ENCODE results near the gene SYT17. TPM values are rescaled to one million over a fixed set of nuclear protein-coding genes. Genes with fewer than 3 reads are reported as not detected.
A peak's percentile ranks its signal among the peaks of the same experiment; 100 is the strongest.

The SYT17 gene
- total RNA-seq, 1 experiment from 2014 or later, result 5.3 TPM

DNA sequence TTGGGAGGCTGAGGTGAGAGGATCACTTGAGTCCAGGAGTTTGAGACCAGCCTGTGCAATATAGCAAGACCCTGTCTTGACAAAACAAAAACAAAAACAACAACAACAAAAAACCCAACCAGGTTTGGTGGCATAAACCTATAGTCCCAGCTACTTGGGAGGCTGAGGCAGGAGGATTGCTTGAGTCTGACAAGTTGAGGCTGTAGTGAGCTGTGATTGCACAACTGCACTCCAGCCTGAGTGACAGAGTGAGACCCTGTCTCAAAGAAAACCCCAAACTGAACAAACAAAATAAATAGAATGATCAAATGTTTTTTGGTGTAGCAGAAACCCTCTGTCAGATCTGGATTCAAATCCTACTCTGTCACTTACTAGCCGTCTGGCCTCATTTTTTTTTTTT is 16.0 kb upstream of the SYT17 start:
- Histone ChIP-seq H3K36me3 (replicated peaks; ENCODE audit: control insufficient read depth, insufficient read depth, low read length) (no peaks in the 10 kb centered on the region), H3K4me3 (ENCODE audit: insufficient read depth, low read depth, low read length) (no peak overlapping the region), H3K27me3 (ENCODE audit: control insufficient read depth, insufficient read depth, low read length) (no peaks in the 10 kb centered on the region)
- DNase-seq, result no peak

DNA sequence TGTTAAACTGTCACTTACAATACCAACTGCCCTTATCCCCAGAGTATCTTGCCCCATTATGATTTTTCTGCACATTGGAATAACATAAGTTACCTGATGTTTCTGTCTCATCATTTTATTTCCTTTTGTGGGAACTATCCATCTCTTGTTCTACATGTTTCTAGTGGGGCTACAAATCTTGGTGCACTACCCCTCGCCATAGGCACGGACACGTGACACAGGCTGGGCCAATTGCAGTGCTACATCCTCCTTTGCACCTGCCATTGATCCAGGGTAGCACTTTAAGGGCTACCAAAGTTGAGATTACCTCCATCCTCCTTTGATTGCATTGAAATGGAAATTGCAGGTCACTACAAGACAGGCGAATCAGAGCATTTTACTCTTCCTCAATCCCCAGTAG is 14.2 kb upstream of the SYT17 start:
- DNase-seq, result no peak
- no peak overlapping the region for H3K4me3 ChIP-seq (ENCODE audit: insufficient read depth, low read depth, low read length)
- H3K36me3 ChIP-seq (replicated peaks; ENCODE audit: control insufficient read depth, insufficient read depth, low read length), result no peaks in the 10 kb centered on the region

DNA sequence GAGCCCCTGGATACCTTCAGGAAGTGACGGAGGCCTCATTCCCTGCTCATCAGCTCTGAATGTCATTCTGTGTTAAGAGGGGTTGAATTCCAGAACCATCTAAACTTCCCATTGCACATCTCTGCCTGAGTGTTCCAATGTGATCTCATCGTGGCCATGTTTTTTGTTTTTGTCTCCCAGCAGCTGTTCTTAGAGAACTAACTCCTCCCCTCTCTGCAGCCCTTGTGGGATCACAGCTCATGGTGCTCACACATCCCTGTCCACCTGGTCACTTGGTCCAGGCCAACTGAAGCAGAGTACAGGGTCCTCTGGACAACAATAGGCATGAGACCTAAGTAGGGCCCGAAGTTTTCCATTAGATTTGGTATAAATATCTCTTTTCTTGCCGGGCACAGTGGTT is 6.0 kb upstream of the SYT17 start:
- DNase-seq, result no peak
- no peaks in the 10 kb centered on the region for H3K36me3 ChIP-seq (replicated peaks; ENCODE audit: control insufficient read depth, insufficient read depth, low read length)
- no peak overlapping the region for H3K4me3 ChIP-seq (ENCODE audit: insufficient read depth, low read depth, low read length)
- no peaks in the 10 kb centered on the region for H3K27me3 ChIP-seq (ENCODE audit: control insufficient read depth, insufficient read depth, low read length)

More for the DNA sequence above, 14.2 kb upstream of the SYT17 start:
- no peaks in the 10 kb centered on the region for H3K27me3 ChIP-seq (ENCODE audit: control insufficient read depth, insufficient read depth, low read length)

DNA sequence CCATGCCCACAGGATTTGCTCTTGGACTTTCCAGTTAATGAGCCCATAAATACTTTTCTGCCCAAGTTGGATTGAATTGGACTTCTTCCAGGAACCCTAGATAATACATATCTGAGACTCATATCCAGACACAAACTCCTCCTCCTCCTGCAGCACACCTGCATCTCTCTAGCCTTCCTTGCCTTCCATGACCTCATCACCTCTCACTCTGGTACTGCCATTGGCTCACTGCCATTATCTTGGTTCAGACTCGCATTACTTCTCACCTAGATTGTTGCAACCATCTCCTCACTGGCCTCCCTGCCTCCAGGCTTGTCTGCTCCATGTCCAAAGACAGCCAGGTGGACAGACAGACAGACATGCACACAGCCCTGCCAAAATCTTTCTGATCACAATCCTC is 4.8 kb upstream of the SYT17 start:
- peaks cover 4% of the 10 kb centered on the region for H3K27me3 ChIP-seq (ENCODE audit: control insufficient read depth, insufficient read depth, low read length)
- H3K36me3 ChIP-seq (replicated peaks; ENCODE audit: control insufficient read depth, insufficient read depth, low read length), result no peaks in the 10 kb centered on the region
- DNase-seq, result no peak
- no peak overlapping the region for H3K4me3 ChIP-seq (ENCODE audit: insufficient read depth, low read depth, low read length)

DNA sequence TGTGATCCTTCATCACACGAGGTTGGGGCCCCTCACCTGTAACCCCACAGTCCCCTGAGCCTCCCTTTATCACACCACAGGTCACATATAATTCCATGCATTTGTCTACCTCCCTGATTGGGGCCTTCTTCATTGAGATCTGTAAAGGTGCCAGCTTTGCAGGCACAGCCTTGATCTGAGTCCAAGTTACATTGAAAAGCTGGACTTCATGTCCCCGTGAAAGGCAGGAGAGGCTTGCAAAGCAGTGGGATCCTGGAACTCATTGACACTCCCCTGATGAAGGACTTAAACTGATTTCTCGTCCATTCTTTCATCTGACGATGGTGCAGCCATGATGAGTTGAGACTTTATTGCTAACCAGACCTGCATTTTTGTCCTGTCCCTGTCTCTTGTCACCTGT is 3.8 kb upstream of the SYT17 start:
- H3K36me3 ChIP-seq (replicated peaks; ENCODE audit: control insufficient read depth, insufficient read depth, low read length), result no peaks in the 10 kb centered on the region
- no peak overlapping the region for H3K4me3 ChIP-seq (ENCODE audit: insufficient read depth, low read depth, low read length)
- no peak for DNase-seq
- H3K27me3 ChIP-seq (ENCODE audit: control insufficient read depth, insufficient read depth, low read length), result peaks cover 15% of the 10 kb centered on the region

DNA sequence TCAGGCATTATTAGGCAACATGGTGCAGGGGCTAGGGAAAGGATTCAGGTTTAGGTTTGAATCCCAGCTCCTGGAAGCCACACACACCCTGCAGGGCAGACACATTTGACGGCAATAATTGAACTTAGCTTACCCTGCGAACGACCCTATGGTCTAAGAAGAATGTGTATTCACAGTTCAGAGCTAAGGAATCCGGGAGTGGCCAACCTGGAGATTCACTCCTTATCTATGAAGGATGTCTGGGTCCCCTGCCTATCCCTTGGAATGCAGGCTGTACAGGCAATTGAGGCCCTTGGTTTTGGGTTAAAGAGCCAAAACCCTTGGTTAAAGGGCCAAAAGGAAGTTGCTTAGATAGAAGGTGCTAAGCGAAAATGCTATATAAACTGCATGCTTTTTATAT is 2.9 kb upstream of the SYT17 start:
- DNase-seq, result no peak
- peaks cover 22% of the 10 kb centered on the region for H3K27me3 ChIP-seq (ENCODE audit: control insufficient read depth, insufficient read depth, low read length)
- H3K4me3 ChIP-seq (ENCODE audit: insufficient read depth, low read depth, low read length), result no peak overlapping the region

DNA sequence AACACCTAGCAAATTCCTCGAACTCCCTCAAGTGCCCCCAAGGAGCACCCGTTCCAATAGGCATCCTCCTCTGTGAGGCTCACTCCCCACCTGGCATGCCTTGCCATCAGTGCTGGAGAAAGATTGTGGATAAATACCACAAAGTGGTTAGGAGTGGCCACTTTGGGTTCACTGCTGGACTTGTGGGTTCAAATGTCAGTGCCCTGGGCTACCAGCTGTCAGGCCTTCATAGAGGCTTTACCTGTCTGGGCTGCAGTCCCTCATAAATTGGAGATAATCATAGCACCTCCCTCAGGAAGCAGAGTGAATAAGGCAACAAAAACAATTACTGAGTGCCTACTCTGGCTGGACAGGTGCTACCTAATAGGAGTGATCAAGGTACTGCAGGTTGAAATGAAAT is 1.5 kb upstream of the SYT17 start:
- peaks cover 25% of the 10 kb centered on the region for H3K27me3 ChIP-seq (ENCODE audit: control insufficient read depth, insufficient read depth, low read length)
- no peak overlapping the region for H3K4me3 ChIP-seq (ENCODE audit: insufficient read depth, low read depth, low read length)
- no peak for DNase-seq
- no peaks in the 10 kb centered on the region for H3K36me3 ChIP-seq (replicated peaks; ENCODE audit: control insufficient read depth, insufficient read depth, low read length)

More for the DNA sequence above, 2.9 kb upstream of the SYT17 start:
- no peaks in the 10 kb centered on the region for H3K36me3 ChIP-seq (replicated peaks; ENCODE audit: control insufficient read depth, insufficient read depth, low read length)

DNA sequence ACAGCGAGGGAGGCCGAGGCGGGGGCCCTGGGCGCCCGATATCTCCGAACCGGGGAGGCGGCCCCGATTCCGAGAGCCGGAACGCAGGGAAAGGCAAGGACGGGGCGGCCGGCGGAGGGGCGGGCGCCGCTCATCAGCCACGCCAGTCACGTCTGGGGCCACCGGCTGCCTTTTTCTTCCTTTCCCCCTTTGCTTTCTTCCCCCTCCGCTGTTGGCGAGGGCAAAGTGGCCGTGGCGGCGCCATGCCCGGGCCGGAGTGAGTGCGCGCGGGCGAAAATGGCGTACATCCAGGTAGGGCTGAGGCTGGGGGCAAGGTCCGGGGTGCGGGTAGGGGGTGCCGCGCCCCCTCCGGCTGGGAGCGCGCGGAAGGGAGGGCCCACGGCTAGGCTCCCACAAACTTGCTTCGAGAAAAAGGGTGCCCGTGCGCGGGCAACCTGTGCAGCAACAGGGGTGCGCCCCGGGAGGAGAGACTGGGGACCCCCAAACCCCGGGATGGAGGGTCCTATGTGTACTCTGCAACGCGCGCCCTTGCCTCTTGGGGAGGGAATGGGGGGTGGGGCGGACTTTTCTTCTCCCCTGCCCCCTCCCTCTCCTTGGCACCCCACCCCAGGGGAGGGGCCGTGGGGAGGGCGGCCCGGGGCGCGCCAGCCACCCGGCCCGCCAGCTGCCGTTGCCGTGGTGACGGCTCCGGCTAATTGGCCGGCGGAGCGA is 486 bp downstream of the SYT17 start:
- DNase-seq, result peak; percentile 82
- peak overlapping the region; percentile 72 for H3K4me3 ChIP-seq (ENCODE audit: insufficient read depth, low read depth, low read length)
- H3K36me3 ChIP-seq (replicated peaks; ENCODE audit: control insufficient read depth, insufficient read depth, low read length), result no peaks in the 10 kb centered on the region
- H3K27me3 ChIP-seq (ENCODE audit: control insufficient read depth, insufficient read depth, low read length), result peaks cover 25% of the 10 kb centered on the region

DNA sequence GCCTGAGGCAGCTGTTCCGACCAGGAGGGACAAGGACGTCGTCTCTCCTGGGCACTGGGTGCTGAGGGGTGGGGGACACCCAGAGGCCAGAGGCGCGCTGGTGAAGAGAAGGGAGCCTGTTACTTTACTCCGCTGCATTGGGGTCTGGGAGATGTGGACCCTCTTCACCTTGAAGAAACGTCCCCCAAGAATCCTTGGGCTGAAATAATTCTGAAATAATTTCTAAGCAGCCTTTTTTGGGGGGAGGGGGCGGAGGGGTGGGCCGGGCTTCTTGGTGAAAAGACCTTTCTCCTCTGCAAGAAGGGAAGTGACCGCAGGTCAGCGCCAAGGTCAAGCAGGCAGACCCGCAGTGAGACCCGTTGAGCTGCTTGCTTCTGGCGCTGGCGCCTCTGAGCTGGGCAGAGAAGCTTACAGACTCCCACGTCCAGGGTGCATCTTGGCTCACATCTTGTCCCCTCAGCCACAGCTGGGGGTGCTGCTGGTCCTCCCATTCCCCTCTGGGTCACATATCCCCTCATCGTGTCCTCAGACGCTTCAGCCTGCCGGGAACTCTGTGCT is 1.1 kb downstream of the SYT17 start:
- H3K4me3 ChIP-seq (ENCODE audit: insufficient read depth, low read depth, low read length), result peak overlapping the region; percentile 72
- no peaks in the 10 kb centered on the region for H3K36me3 ChIP-seq (replicated peaks; ENCODE audit: control insufficient read depth, insufficient read depth, low read length)
- DNase-seq, result peak; percentile 65
- peaks cover 25% of the 10 kb centered on the region for H3K27me3 ChIP-seq (ENCODE audit: control insufficient read depth, insufficient read depth, low read length)

DNA sequence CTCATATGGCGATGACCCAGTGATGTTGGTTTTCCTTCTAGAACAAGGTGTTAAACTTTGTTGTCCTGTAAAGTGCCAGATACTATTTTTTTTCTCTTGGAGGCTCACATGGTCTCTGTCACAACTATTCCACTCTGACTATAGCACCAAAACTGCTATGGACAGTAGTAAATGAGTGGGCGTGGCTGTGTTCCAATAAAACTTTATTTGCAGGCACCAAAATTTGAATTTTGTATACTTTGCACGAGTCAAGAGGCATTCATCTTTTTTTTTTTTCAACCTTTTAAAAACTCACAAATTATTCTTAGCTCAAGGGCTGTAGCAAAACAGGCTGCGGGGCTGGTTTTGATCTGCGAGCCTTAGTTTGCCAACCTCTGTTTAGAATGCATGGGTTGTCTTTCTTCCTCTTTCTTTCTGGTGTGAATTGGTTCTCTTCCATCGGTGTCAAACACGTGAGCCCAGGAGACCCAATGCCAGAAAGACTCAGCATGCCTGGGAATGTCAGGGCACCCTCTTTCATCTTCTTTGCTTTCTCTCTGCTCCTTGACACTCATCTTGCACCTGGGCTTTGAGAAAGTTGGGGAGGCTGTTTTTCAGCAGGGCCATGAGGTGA is 2.1 kb downstream of the SYT17 start:
- H3K4me3 ChIP-seq (ENCODE audit: insufficient read depth, low read depth, low read length), result no peak overlapping the region
- H3K36me3 ChIP-seq (replicated peaks; ENCODE audit: control insufficient read depth, insufficient read depth, low read length), result no peaks in the 10 kb centered on the region
- no peak for DNase-seq
- peaks cover 25% of the 10 kb centered on the region for H3K27me3 ChIP-seq (ENCODE audit: control insufficient read depth, insufficient read depth, low read length)

DNA sequence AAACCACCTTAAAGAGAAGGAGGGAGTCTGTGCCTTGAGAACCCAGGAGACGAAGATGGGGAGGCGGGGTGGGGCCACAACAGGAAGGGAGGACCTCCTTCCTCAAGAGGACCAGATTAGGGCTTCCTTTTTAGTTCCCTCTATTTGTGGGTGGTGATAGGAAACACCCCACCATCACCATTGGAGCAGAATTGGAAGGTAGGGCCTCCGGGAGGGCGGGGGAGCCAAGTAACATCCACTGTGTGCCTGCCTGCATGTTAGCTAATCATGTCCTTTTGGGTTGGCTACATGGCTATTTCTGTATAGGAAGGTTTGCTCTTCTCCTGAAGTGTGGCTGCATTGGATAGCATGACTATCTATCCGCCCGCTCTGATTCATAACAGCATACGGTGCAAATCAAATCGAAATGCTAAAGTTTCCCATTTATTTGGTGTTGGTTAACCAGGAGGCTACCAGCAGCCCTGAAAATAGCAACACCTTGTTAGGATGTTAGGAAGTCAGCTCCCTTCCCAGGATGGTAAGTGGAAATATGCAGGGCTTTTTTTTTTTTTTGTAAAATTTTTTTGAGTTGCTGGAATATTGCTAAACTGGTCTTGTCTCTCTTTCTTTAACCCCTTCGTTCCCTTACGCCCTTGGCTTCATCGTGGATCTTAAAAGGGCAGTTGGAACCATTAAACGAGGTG is 4.2 kb downstream of the SYT17 start:
- no peaks in the 10 kb centered on the region for H3K36me3 ChIP-seq (replicated peaks; ENCODE audit: control insufficient read depth, insufficient read depth, low read length)
- H3K27me3 ChIP-seq (ENCODE audit: control insufficient read depth, insufficient read depth, low read length), result peaks cover 25% of the 10 kb centered on the region
- DNase-seq, result no peak
- no peak overlapping the region for H3K4me3 ChIP-seq (ENCODE audit: insufficient read depth, low read depth, low read length)

DNA sequence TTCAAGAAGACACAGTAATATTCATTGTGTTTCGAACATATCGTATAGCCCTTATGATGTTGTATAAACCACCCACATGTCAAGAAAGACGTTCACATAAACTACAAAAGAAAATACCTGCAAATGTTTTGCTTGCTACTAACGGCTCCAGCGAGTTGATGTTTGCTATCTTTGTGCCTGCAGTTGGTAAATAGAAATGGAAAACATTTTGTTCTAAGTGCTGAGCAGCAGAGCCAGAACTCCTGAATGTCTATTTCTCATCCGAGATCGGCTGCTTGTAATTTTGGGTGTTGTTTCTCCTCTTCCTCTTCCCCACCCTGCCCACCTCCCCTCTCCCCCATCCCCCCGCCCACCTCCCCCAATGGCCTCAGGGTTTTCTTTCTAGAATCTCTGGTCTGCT is 5.0 kb downstream of the SYT17 start:
- DNase-seq, result no peak
- no peaks in the 10 kb centered on the region for H3K36me3 ChIP-seq (replicated peaks; ENCODE audit: control insufficient read depth, insufficient read depth, low read length)
- H3K27me3 ChIP-seq (ENCODE audit: control insufficient read depth, insufficient read depth, low read length), result peaks cover 23% of the 10 kb centered on the region
- H3K4me3 ChIP-seq (ENCODE audit: insufficient read depth, low read depth, low read length), result no peak overlapping the region

DNA sequence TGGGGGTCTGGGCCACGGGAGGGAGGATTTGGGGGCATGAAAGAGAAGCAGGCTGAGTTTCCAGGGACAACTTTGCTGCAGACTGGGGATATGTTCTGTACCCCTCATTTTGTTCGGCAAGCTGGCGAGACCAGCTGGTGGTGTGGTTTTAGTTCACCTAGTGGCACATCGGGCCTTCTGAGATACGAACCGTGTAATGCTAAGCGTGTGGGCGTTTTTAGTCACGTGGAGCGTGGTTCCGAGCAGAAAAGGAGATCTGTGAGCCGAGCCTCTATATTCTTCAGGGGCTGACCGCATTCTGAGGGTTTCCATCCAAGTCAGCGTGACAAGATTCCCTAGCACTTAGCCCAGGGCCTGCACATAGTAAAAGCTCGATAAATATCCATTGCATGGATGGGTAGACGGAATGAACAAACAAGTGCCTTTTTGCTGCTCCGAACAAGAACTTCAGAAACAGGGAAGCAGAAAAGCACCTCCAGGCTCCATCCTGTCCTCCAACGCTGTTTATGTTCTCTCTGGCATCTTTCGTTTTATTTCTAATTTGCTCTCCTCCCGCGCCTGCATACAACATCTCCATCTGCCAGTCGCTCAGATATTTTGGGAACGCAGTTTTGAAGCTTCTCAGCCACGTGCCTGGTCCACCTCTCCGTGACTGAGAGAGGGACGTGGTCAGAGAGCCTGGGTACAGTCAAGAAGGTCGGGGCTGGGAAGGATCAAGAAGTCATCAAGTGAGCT is 5.8 kb downstream of the SYT17 start:
- Histone ChIP-seq H3K27me3 (ENCODE audit: control insufficient read depth, insufficient read depth, low read length) (peaks cover 15% of the 10 kb centered on the region), H3K4me3 (ENCODE audit: insufficient read depth, low read depth, low read length) (no peak overlapping the region), H3K36me3 (replicated peaks; ENCODE audit: control insufficient read depth, insufficient read depth, low read length) (no peaks in the 10 kb centered on the region)
- DNase-seq, result no peak

DNA sequence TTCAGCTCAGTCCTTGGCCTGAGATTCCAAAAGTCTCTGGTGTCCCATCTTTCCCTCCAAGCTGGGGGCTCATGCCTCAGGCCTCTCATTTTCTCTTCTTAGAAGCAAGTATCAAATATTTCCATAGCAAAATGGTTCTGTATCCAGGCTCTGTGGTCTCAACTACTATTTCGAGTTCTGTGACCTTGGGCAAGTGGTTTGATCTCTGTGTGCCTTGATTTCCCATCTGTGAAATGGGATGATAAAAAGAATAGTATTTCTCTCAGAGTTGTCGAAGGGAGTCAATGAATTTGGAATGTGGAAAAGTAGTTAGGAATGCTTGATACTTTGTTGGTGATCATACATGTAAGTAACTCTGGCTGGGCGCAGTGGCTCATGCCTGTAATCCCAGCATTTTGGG is 6.4 kb downstream of the SYT17 start:
- DNase-seq, result no peak
- no peaks in the 10 kb centered on the region for H3K36me3 ChIP-seq (replicated peaks; ENCODE audit: control insufficient read depth, insufficient read depth, low read length)
- no peak overlapping the region for H3K4me3 ChIP-seq (ENCODE audit: insufficient read depth, low read depth, low read length)
- H3K27me3 ChIP-seq (ENCODE audit: control insufficient read depth, insufficient read depth, low read length), result peaks cover 9% of the 10 kb centered on the region
